Endodermal cell (in vitro differentiated cells): ENCODE measurements around the gene KCNQ5. TPM values are rescaled to one million over a fixed set of nuclear protein-coding genes. Genes with fewer than 3 reads are reported as not detected.

ENCODE experiments used
- DNase-seq: peaks from one replicate; pipeline ENCODE4 v3.0.0-alpha.2; 2017
- H3K27ac ChIP-seq: 2 replicates; pipeline ENCODE4 v1.5.1; 2013; ENCODE audit warnings: mild to moderate bottlenecking, low read depth, low read length, moderate library complexity
- H3K27me3 ChIP-seq: 2 replicates; pipeline ENCODE4 v1.6.1; 2013; ENCODE audit warnings: mild to moderate bottlenecking, low read length, moderate library complexity; ENCODE audit not compliant: insufficient read depth, control insufficient read depth, poor library complexity, severe bottlenecking
- H3K36me3 ChIP-seq: 2 replicates; pipeline ENCODE4 v1.7.0; 2013; ENCODE audit warnings: mild to moderate bottlenecking, low read length, moderate library complexity; ENCODE audit not compliant: control insufficient read depth, insufficient read depth
- H3K4me1 ChIP-seq: one replicate; pipeline ENCODE4 v1.7.0; 2013; ENCODE audit warnings: low read length; ENCODE audit not compliant: control insufficient read depth, insufficient read depth
- H3K4me3 ChIP-seq: 2 replicates; pipeline ENCODE4 v1.5.1; 2013; ENCODE audit warnings: mild to moderate bottlenecking, low read length, moderate library complexity
- H3K9ac ChIP-seq: 2 replicates; pipeline ENCODE4 v1.6.1; 2013; ENCODE audit warnings: mild to moderate bottlenecking, low read length, moderate library complexity; ENCODE audit not compliant: poor library complexity, severe bottlenecking; ENCODE audit errors: extremely low read depth
- H3K9me3 ChIP-seq: 2 replicates; pipeline ENCODE4 v1.6.1; 2013; ENCODE audit warnings: mild to moderate bottlenecking, low read length, moderate library complexity; ENCODE audit not compliant: control insufficient read depth
- H3K27ac Mint-ChIP-seq: 2 replicates; pipeline ENCODE4 v1.8.0; 2020; ENCODE audit warnings: mixed read lengths
- H3K27me3 Mint-ChIP-seq: 2 replicates; pipeline ENCODE4 v1.8.0; 2021; ENCODE audit warnings: mild to moderate bottlenecking, mixed read lengths; ENCODE audit not compliant: insufficient read depth
- H3K36me3 Mint-ChIP-seq: 2 replicates; pipeline ENCODE4 v1.8.0; 2020; ENCODE audit warnings: low read depth, mixed read lengths
- H3K4me1 Mint-ChIP-seq: 2 replicates; pipeline ENCODE4 v1.8.0; 2020; ENCODE audit warnings: mixed read lengths
- H3K4me3 Mint-ChIP-seq: 2 replicates; pipeline ENCODE4 v1.8.0; 2020; ENCODE audit warnings: mild to moderate bottlenecking, moderate library complexity, mixed read lengths
- H3K9me3 Mint-ChIP-seq: 2 replicates; pipeline ENCODE4 v1.8.0; 2020; ENCODE audit warnings: mild to moderate bottlenecking, mixed read lengths
- CTCF ChIP-seq: fragments of 200-600 bp; sonication (generic); conservative IDR thresholded peaks from 2 replicates; pipeline ENCODE4 v1.5.0; 2021; ENCODE audit warnings: antibody characterized with exemption, mild to moderate bottlenecking
- WGBS, 2 experiments: methylation state at CpG; one replicate each; pipeline versions ENCODE4 v1.1.5 to v1.1.7; 2013; ENCODE audit warnings: missing lambda C conversion rate in 2 of 2, mixed read lengths in 1 of 2; ENCODE audit not compliant: insufficient coverage in 1 of 2, insufficient read length in 1 of 2; 5-methylcytosine and 5-hydroxymethylcytosine counted together
- total RNA-seq, 2 donors: library from RNA; stranded (reverse); fragmentation: NEBNext Ultra II Directional in 1 of 2; extraction: Animal tissue kit (Norgen Biotek cat#: 25700) in 1 of 2; gene quantifications; 2 replicates in 1 of 2; 3 replicates in 1 of 2; pipeline ENCODE4 v1.2.1, GENCODE V29; 2021

Gene KCNQ5
- total RNA-seq, 2 donors from 2014 or later: 2.4 to 8.3 TPM

- Mint-ChIP-seq H3K27ac (no peak overlapping the region), H3K4me3 (no peak overlapping the region), H3K27me3 (no peaks in the 10 kb centered on the region), H3K9me3 (no peaks in the 10 kb centered on the region), H3K4me1 (no peaks in the 10 kb centered on the region), H3K36me3 (no peaks in the 10 kb centered on the region)
- no peaks in the 10 kb centered on the region for H3K27me3 ChIP-seq
- no peaks in the 10 kb centered on the region for H3K36me3 ChIP-seq
- no peak overlapping the region for H3K9ac ChIP-seq
- WGBS, 2 experiments: 88% methylated on average over 1 of the region's 1 CpG; no CpG with 5 or more reads in 1 of the 2 experiments
- no peaks in the 10 kb centered on the region for H3K4me1 ChIP-seq
- TF ChIP-seq CTCF: no peak
- H3K4me3 ChIP-seq: no peak overlapping the region
- no peak overlapping the region for H3K27ac ChIP-seq
- no peak for DNase-seq
- no peaks in the 10 kb centered on the region for H3K9me3 ChIP-seq
These were observed 147.7 kb downstream of the KCNQ5 start for GRCh38 chr6:72769459-72770125.

- Histone ChIP-seq H3K4me3 (no peak overlapping the region), H3K9ac (no peak overlapping the region), H3K27ac (no peak overlapping the region), H3K36me3 (no peaks in the 10 kb centered on the region), H3K27me3 (no peaks in the 10 kb centered on the region), H3K9me3 (no peaks in the 10 kb centered on the region), H3K4me1 (no peaks in the 10 kb centered on the region)
- no peak for DNase-seq
- H3K4me3 Mint-ChIP-seq: no peak overlapping the region
- H3K36me3 Mint-ChIP-seq: no peaks in the 10 kb centered on the region
- TF ChIP-seq CTCF: no peak
- no peaks in the 10 kb centered on the region for H3K4me1 Mint-ChIP-seq
- 88 to 90% methylated on average over 3 of the region's 3 CpGs for WGBS, 2 experiments
- no peaks in the 10 kb centered on the region for H3K9me3 Mint-ChIP-seq
- H3K27ac Mint-ChIP-seq: no peak overlapping the region
- H3K27me3 Mint-ChIP-seq: no peaks in the 10 kb centered on the region
These were observed 149.1 kb downstream of the KCNQ5 start for GRCh38 chr6:72770959-72771358.

GRCh38 chr6:72776456-72776855, 154.6 kb downstream of the KCNQ5 start:
- Histone ChIP-seq H3K27me3 (no peaks in the 10 kb centered on the region), H3K27ac (no peak overlapping the region), H3K9ac (no peak overlapping the region), H3K9me3 (no peaks in the 10 kb centered on the region), H3K4me3 (no peak overlapping the region), H3K4me1 (no peaks in the 10 kb centered on the region), H3K36me3 (no peaks in the 10 kb centered on the region)
- Mint-ChIP-seq H3K27ac (no peak overlapping the region), H3K36me3 (no peaks in the 10 kb centered on the region), H3K27me3 (no peaks in the 10 kb centered on the region), H3K9me3 (no peaks in the 10 kb centered on the region), H3K4me3 (no peak overlapping the region), H3K4me1 (no peaks in the 10 kb centered on the region)
- DNase-seq: no peak
- TF ChIP-seq CTCF: no peak
- 89 to 96% methylated on average over 1 of the region's 1 CpG for WGBS, 2 experiments
